T-helper 17 cell (primary cell): ENCODE results near the gene FASTKD3. TPM values are rescaled to one million over a fixed set of nuclear protein-coding genes. Genes with fewer than 3 reads are reported as not detected.

Experiments used
- ATAC-seq: fragments of 150-1000 bp; cut with Tn5 transposase; 2 replicates; pipeline ENCODE4 v1.10.0; 2021; ENCODE audit warnings: mild to moderate bottlenecking, moderate library complexity
- DNase-seq, 3 donors: peaks; one replicate each; pipeline versions ENCODE4 v3.0.0 to v3.0.0-alpha.2; 2020 to 2021
- H3K9me3 ChIP-seq: one replicate; pipeline ENCODE4 v1.7.0; 2013; ENCODE audit warnings: low read length, mild to moderate bottlenecking; ENCODE audit not compliant: control insufficient read depth, poor library complexity, severe bottlenecking
- H3K27ac Mint-ChIP-seq: one replicate; pipeline ENCODE4 v1.8.0; 2022; ENCODE audit warnings: mild to moderate bottlenecking, moderate library complexity, mixed read lengths
- H3K27me3 Mint-ChIP-seq: one replicate; pipeline ENCODE4 v1.8.0; 2022; ENCODE audit warnings: mixed read lengths
- H3K36me3 Mint-ChIP-seq: one replicate; pipeline ENCODE4 v1.8.0; 2022; ENCODE audit warnings: low read depth, mixed read lengths
- H3K4me1 Mint-ChIP-seq: one replicate; pipeline ENCODE4 v1.8.0; 2022; ENCODE audit warnings: mild to moderate bottlenecking, mixed read lengths
- H3K4me3 Mint-ChIP-seq: one replicate; pipeline ENCODE4 v1.8.0; 2022; ENCODE audit warnings: mild to moderate bottlenecking, moderate library complexity, mixed read lengths
- total RNA-seq, 4 donors: library from RNA in 2 of 4; stranded (reverse) in 2 of 4; gene quantifications; one replicate each; pipeline ENCODE4 v1.2.3 and lab custom pipeline; 2022 to 2026

FASTKD3 gene
- total RNA-seq, 2 donors from 2014 or later: 4.9 to 5.5 TPM

DNA sequence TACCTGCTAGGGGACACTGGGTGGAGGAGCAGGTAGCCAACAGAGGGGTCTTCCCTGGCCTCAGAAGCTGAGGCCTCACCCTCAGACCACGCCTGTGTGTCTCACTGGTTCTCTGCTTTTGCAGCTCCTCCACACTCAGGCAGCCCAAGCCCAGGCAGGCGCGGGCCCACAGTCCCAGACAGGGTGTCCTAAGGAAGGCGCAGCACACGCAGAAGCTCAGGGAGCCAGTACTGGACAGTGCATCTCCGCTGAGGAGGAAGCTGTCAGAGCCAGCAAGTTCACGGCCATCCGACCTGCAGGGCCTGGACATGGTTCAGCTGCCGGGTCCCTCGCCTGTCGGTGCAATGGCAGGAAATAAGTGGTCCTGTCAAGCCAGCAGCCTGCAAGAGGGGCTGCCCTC, 43.2 kb downstream of the FASTKD3 start:
- Mint-ChIP-seq H3K27me3 (peaks cover 73% of the 10 kb centered on the region), H3K4me1 (peaks cover 4% of the 10 kb centered on the region), H3K36me3 (no peaks in the 10 kb centered on the region), H3K27ac (no peak overlapping the region), H3K4me3 (no peak overlapping the region)
- H3K9me3 ChIP-seq: no peaks in the 10 kb centered on the region
- ATAC-seq (no peak), DNase-seq (no peak)

DNA sequence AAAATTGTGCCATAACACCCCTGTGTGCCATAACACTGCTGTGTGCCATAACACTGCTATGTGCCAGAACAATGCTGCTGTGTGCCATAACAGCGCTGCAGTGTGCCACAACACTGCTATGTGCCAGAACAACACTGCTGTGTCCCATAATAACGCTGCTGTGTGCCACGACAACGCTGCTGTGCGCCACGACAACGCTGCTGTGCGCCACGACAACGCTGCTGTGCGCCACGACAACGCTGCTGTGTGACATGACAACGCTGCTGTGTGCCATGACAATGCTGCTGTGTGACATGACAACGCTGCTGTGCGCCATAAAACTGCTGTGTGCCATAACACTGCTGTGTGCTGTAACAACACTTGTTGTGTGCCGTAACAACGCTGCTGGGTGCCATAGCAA, 43.8 kb downstream of the FASTKD3 start:
- Mint-ChIP-seq H3K4me3 (no peak overlapping the region), H3K27me3 (peaks cover 74% of the 10 kb centered on the region), H3K4me1 (peaks cover 4% of the 10 kb centered on the region), H3K36me3 (no peaks in the 10 kb centered on the region), H3K27ac (no peak overlapping the region)
- H3K9me3 ChIP-seq: no peaks in the 10 kb centered on the region
- no peak for ATAC-seq
- DNase-seq: no peak

DNA sequence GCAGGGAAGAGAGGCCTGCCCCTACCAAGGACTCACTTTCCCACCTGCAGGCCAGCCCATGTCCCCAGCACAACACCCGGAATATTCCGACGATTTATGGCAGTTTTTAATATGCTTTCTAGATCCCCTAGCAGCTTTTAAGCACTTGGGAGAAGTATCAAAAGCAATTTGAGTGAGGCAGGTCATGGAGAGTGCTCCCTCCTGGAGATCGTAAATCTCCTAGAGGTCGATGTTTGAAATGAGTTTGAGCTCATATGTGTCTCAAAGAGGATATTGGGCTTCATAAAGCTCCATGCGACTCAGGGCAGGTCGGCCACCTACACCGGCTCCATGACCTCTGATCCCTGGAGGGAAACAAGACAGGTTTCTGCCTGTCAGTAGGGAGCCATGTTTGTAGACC, 45.2 kb downstream of the FASTKD3 start:
- H3K9me3 ChIP-seq: no peaks in the 10 kb centered on the region
- Mint-ChIP-seq H3K36me3 (no peaks in the 10 kb centered on the region), H3K4me1 (peaks cover 4% of the 10 kb centered on the region), H3K27me3 (peaks cover 73% of the 10 kb centered on the region), H3K4me3 (no peak overlapping the region), H3K27ac (no peak overlapping the region)
- DNase-seq (no peak), ATAC-seq (no peak)

DNA sequence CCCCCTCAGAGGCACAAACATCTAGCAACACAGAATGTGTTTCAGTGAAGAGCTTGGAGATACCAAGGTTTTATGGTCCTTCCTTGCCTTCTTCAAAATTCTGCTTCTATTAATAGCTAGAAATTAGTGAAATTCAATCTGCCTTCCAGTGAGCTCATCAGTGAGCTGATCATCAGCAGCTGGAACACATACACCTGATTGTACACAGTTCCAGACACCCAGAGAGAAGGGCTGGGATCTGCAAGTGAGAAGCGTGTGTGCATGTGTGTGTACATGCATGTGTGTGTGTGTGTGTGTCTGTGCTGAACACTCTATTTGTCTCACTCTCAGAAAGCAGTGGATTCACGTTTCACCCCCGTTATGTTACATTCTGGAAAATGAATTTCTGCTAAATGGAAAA, 46.4 kb downstream of the FASTKD3 start:
- no peaks in the 10 kb centered on the region for H3K36me3 Mint-ChIP-seq
- no peak overlapping the region for H3K27ac Mint-ChIP-seq
- H3K4me1 Mint-ChIP-seq: peaks cover 4% of the 10 kb centered on the region
- H3K4me3 Mint-ChIP-seq: no peak overlapping the region
- H3K9me3 ChIP-seq: no peaks in the 10 kb centered on the region
- H3K27me3 Mint-ChIP-seq: peaks cover 62% of the 10 kb centered on the region
- ATAC-seq: no peak
- no peak for DNase-seq

DNA sequence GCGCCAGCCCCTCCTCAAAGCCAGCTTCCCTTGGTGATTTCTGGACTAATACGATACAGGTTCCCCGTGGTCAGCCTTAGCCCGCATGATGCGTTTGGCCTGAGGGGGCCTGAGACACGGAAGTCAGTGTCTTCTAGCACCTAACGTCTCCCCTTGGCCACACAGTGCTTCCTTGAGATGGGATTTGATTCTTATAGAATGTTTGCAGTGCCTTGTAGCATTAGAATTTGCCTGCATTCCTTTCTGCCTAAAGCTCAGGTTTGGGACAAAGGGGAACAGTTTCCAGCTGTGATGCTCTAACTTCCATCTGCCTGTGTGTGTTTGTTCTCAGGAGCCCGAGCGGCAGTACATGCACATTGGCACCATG, 52.3 kb downstream of the FASTKD3 start:
- Mint-ChIP-seq H3K27me3 (peaks cover 72% of the 10 kb centered on the region), H3K4me3 (no peak overlapping the region)

DNA sequence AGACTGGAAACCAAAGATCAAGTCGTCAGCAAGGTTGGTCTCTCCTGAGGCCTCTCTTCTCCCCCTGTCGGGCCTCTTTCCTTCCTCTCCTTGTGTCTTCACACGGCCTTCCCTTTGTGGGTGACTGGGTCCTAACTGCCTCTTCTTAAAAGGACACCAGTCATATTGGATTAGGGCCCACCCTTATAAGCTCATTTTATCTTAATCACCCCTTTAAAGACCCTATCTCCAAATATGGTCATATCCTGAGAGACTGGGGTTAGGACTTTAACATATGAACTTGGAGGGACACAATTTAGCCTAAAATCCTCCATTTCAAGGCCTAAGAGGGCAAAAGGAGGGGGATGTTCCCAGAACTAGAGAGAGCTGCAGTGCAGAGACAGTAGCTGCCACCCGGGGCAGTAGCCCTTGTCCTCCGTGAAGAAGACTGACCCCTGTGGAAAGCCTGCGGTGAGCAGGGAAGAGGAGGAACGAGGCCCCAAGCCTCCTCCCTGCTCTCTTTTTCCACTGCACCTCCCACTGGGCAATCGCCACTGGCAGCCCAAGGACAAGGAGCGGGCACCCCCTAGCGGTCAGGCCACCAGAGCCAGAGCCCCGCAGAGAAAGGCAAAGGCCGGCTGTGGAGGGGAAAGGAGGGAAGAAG, 52.8 kb downstream of the FASTKD3 start:
- H3K27me3 Mint-ChIP-seq: peaks cover 68% of the 10 kb centered on the region
- peaks cover 4% of the 10 kb centered on the region for H3K36me3 Mint-ChIP-seq
- H3K4me3 Mint-ChIP-seq: no peak overlapping the region
- H3K9me3 ChIP-seq: no peaks in the 10 kb centered on the region
- peak; percentile 83 for ATAC-seq
- peak; percentile 43 to 63 (median 49) for DNase-seq
- H3K4me1 Mint-ChIP-seq: peaks cover 4% of the 10 kb centered on the region
- H3K27ac Mint-ChIP-seq: no peak overlapping the region

More for the DNA sequence above, 52.3 kb downstream of the FASTKD3 start:
- no peak for DNase-seq
- no peak for ATAC-seq
- Mint-ChIP-seq H3K4me1 (peaks cover 4% of the 10 kb centered on the region), H3K27ac (no peak overlapping the region), H3K36me3 (peaks cover 4% of the 10 kb centered on the region)
- H3K9me3 ChIP-seq: no peaks in the 10 kb centered on the region

DNA sequence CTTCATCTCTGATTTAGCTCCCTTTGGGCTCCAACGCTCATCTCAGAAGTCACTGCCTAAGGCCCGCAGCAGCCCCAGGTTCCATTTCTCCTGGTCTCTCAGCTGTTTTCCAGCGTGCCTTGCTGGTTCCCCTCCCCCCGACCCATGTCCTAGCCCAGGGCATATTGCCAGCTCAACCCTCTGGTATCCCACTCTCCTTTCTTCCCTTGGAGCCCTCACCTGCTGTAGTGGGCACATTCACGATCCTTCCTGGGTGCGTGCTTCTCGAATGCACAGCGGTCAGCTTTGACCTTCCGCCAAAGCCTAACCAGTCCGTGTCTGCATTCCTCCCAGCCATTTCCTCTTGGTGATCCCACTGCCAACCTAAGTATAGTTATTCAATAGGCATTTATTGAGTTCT, 54.0 kb downstream of the FASTKD3 start:
- no peaks in the 10 kb centered on the region for H3K9me3 ChIP-seq
- H3K27me3 Mint-ChIP-seq: peaks cover 71% of the 10 kb centered on the region
- no peak overlapping the region for H3K27ac Mint-ChIP-seq

DNA sequence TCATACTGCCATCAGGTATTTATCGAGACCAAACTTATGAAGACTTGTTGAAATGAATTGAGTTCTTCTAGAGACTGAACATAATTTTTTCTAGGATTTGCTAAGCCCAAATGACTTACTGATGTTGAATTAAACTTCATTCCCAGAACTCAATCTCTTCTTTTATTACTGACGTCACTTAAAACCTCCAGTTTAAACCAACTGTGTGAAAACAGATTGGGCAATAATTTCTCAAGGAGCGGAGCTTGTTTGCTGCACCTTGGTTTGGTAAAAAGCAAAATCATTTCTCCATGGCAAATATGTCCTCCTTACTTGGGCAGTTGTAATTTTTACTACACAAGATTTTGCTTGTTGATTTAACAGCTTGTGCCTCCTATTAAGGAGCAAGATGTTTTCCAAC, 55.3 kb downstream of the FASTKD3 start:
- no peak overlapping the region for H3K27ac Mint-ChIP-seq
- H3K9me3 ChIP-seq: no peaks in the 10 kb centered on the region
- no peak for DNase-seq
- peaks cover 4% of the 10 kb centered on the region for H3K4me1 Mint-ChIP-seq
- H3K36me3 Mint-ChIP-seq: peaks cover 4% of the 10 kb centered on the region
- H3K27me3 Mint-ChIP-seq: peaks cover 66% of the 10 kb centered on the region
- ATAC-seq: no peak
- H3K4me3 Mint-ChIP-seq: no peak overlapping the region

More for the DNA sequence above, 54.0 kb downstream of the FASTKD3 start:
- Mint-ChIP-seq H3K36me3 (peaks cover 4% of the 10 kb centered on the region), H3K4me1 (peaks cover 4% of the 10 kb centered on the region), H3K4me3 (no peak overlapping the region)
- ATAC-seq: no peak
- DNase-seq: no peak

DNA sequence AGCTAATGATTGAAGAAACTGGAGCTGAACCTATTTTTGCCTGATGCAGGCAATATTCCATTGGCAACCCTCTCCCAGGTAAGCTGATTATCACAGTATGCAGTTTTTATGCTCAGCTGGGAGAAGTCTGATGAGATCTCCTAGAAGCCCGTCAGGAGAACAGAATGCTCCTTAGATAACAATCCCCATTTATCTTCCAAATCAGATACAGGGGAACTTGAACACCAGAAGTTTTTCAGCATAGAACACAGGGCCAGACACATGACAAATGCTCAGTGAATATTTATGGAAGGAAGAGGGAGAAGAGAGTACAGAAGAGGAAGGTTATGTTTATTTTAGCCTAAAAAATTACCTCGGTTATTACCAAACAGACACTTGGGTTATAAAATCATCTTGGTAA, 55.8 kb downstream of the FASTKD3 start:
- H3K4me3 Mint-ChIP-seq: peak overlapping the region; percentile 52
- H3K9me3 ChIP-seq: no peaks in the 10 kb centered on the region
- H3K36me3 Mint-ChIP-seq: peaks cover 4% of the 10 kb centered on the region
- H3K27ac Mint-ChIP-seq: no peak overlapping the region
- peaks cover 4% of the 10 kb centered on the region for H3K4me1 Mint-ChIP-seq
- peaks cover 72% of the 10 kb centered on the region for H3K27me3 Mint-ChIP-seq
- DNase-seq (no peak), ATAC-seq (no peak)

DNA sequence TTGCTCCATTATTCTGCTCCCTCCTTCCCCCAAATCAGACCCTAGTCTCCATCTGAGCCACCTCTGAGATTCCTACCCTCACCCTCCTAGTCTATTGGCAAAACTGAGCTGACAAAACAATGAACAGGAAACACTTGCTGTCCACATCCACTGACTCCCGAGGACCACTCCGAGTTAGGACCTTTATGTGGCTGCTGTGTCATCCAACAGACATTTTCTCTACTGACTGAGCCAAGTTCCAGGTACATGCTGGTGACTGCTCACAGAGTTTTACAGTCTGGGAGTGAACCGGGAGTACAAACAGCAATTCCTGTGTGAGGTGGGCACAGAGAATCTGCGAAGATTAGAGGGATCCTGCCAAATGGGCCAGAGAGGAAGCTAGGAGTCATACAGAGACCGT, 57.1 kb downstream of the FASTKD3 start:
- peaks cover 72% of the 10 kb centered on the region for H3K27me3 Mint-ChIP-seq
- H3K9me3 ChIP-seq: no peaks in the 10 kb centered on the region
- H3K36me3 Mint-ChIP-seq: peaks cover 4% of the 10 kb centered on the region
- no peak overlapping the region for H3K4me3 Mint-ChIP-seq
- no peak for ATAC-seq
- DNase-seq: no peak
- H3K27ac Mint-ChIP-seq: no peak overlapping the region
- H3K4me1 Mint-ChIP-seq: peaks cover 4% of the 10 kb centered on the region

Other genes with a start within 250 kb of the FASTKD3 start
- gene CFAP90, start 17.9 kb downstream of the FASTKD3 start, total RNA-seq: not detected
- gene MTRR, start 117 bp upstream of the FASTKD3 start, total RNA-seq: 100 to 1,000 TPM; 101 to 106 TPM